HG02885 (cell line): Measurements from ENCODE around the gene ZCCHC2.

Experiments
- ATAC-seq: cut with Tn5 transposase; IDR thresholded peaks from one replicate; pipeline ENCODE4 v1.9.1; 2021; ENCODE audit warnings: mild to moderate bottlenecking; ENCODE audit not compliant: unreplicated experiment, poor library complexity

Gene ZCCHC2

DNA sequence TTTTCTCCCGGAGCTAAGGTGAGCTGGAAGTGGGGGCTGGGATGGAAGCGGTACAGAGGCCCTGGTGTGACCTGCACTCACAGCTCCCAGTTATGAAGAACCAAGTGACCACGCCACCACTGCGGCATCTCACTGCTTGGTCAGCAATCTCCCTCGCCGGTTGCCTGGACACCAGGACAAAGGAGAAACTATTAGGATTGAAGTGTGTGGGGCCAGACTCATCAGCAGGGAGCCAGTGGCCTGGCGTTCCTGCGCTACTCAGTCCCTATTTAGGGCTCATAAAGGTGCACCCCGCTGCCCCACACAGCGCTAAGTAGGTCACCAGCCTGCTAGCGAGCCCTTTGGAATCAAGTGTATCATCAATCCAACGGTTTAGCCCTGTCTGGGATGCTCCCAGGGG is 82.9 kb downstream of the ZCCHC2 start:
- ATAC-seq, result no peak

- no peak for ATAC-seq
Observed at GRCh38 chr18:62606106-62606505, 83.3 kb downstream of the ZCCHC2 start.

- no peak for ATAC-seq
Observed at GRCh38 chr18:62607302-62607701, 84.5 kb downstream of the ZCCHC2 start.

DNA sequence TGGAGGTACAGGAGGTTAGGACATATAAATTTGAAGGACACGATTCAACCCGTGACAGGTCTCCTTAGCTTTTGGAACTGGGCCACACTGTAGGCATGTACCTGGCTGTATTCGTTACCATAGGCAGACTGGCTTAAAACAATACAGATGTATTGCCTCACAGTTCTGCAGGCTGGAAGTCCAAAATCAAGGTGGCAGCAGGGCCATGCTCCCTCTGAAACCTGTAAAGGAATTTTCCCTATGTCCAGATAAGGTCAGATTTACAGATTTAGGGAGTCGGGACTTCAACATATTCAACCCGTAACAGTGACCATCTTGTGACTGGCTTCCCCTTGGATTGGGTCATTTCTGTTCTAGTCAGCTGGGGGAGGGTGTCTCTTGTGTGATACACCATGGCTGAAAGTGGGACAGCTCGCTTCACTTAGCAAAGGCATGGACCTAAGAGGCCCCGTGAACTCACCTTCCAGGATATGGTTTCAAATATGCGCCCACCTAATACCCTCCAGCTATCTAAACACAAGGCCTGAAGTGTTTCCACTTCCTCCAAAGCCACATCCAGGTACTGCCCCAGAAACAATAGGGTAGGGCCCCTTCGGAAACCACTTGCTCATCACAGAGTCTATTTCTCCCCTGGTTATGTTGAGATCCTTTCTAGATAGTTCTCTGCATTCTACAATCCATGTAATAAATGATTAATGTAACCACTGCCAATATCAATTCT is 85.0 kb downstream of the ZCCHC2 start:
- ATAC-seq, result no peak

- ATAC-seq, result no peak
Observed at GRCh38 chr18:62609764-62610163, 86.9 kb downstream of the ZCCHC2 start.

- no peak for ATAC-seq
Observed at GRCh38 chr18:62610351-62610700, 87.5 kb downstream of the ZCCHC2 start.

DNA sequence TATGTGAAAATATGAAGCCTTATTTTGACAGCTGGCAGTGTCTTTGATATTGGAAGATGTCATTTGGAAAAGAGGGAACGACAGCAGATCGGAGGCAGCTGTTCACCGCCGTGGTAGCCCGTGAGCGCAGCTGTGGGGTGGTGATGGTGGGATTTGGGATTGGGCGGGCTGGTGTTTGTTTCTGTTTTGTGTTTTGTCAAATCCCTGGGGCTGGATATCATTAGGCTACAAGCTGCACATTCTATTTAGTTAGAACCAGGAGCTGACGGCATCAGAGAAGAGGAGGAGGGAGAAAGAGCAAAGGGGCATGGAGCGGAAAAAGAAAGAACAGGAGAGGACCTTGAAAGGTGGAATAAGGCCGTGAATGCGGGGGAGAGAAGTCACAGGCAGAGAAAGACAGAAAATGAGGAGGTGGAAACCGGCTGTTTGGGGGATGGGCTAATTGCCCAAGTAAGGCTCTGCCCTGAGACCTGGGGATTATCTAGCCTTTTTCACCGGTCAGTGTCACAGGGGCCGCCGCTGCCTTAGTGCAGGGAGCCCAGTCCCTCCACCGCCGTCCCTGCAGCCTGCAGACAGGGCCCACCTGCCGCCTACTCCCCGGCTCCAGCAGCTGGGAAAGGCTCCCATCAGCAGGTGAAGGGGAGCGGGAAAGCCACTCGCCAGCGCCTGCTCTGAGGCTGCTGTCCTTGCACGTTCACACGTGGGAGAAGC is 88.0 kb downstream of the ZCCHC2 start:
- ATAC-seq, result no peak

DNA sequence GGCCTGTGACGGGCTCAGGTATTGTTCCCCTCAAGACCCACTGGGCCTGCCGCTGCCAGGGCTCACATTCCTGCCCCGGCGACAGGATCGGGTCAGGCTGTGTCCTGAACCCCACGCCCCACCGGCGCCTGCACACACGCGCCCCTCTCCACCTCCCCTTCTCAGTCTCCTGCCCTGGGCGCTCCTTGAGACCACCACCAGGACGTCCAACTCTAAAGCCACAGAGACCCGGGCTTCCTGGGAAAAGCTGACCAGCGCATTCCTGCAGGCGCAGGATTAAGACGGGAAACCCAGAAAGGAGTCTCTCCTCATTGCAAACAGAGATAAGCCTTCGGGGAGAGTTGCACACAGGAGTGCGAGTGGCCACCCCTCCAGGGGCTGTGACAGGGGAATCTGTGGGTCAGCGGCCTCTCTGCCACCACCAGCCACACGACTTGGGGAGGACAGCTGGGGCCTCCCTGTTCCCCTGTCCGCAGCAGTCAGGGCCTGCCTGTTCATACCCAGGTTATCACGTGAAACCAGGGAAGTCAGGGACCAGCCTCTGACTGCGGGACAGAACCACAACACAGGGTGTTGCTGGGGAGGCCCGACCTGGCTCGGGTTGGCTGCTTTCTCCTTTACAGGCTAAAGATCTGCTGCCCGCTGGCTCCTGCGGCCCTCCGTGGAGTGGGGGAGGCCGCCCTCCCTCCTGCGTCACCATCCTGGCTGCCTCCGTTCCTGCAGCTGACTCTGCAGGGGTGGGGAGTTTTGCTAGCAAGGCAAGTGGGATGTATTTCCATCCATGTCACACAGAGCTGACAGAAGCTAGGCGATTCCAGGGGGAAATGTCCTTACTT is 88.8 kb downstream of the ZCCHC2 start:
- no peak for ATAC-seq

DNA sequence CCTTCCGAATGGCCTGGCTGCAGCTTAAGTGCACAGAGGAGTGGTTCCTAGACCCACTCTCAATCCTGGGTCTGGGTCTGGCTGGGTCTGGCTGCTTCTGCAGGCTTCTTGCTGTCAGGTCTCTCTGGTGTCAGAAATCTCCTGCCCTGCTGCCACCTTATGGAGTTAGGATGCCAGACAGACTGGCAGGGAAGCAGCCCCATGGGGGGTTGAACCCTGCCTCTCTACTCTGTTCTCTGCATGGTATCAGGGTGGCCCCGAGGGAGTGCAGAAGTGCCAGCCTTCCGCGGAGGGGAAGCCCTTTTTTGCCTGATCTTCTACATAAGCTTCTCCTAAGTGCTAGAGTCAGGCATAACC is 89.4 kb downstream of the ZCCHC2 start:
- no peak for ATAC-seq

GRCh38 chr18:62612776-62613175 is 90.0 kb downstream of the ZCCHC2 start:
- no peak for ATAC-seq

DNA sequence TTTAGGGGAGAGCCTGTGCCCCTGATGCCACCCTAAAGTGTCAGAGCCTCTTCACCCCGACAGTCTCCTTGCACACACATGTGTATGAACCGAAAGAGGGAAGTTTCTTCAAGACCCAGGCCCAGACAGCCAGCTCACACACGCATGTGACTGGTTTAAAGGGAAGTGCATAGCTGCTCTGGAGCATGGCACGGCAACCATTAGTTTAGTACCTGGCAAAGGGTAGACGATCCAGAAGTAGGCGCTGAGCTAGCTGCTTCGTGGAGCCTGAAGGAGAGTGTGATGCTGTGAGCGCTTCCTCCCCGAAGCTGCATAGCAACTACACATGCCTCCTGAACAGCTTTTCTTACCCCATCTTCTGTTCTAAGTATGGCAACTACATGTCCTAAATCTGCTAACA is 91.7 kb downstream of the ZCCHC2 start:
- no peak for ATAC-seq

DNA sequence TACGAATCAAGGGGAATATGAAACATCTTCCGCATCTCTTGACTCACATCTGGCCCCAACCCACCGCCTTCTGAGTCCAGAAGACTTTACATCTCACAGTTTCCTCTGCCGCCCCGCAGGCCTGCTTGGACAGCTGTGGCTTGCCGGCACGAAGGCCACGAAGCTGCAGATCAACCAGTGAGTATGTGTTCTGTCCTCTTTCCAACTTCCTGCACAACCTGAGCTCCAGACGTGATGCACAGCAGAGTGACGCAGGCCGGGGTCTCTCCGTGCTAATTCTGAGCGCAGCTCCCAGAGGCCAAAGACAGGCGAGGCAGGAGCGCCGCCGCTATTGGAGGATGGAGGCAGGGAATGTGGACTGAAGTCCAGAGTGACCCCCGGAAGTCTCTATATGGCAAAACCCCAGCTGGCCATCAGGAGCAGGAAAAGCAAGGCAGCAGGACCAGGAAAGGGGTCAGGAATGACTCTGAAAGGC is 93.5 kb downstream of the ZCCHC2 start:
- no peak for ATAC-seq

DNA sequence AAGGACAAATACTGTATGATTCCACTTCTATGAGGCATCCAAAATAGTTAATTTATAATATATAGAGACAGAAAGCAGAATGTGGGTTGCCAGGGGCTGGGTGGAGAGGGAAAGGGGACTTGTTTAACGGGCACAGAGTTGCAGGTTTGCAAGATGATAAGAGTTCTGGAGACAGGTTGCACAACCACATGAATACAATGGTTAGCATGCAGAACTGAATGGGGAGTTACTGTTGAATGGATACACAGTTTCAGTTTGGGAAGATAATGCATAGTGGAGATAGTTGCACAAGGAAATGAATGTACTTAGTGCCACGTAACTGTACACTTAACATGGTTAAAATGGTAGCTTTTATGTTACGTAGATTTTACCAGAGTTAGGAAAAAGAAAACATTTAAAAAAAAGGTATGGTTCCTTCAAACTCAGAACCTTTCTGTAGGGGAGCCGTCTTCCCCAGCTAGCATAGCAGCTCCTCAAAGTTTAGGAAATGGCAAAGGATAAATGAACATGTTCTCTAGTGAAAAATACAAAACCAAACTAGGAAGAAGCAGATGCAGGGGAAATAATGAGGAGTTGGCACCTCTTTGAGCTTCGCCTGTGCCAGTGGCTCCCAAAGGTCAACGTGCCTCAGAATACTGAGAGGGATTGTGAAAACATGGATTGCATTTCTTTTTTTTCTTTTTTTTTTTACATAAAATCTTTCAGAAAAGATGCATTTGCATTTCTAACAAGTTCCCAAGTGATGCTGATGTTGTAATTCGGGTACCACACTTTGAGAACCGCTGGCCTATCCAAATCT is 95.2 kb downstream of the ZCCHC2 start:
- no peak for ATAC-seq

- ATAC-seq, result no peak
Observed at GRCh38 chr18:62618735-62619134, 95.9 kb downstream of the ZCCHC2 start.

DNA sequence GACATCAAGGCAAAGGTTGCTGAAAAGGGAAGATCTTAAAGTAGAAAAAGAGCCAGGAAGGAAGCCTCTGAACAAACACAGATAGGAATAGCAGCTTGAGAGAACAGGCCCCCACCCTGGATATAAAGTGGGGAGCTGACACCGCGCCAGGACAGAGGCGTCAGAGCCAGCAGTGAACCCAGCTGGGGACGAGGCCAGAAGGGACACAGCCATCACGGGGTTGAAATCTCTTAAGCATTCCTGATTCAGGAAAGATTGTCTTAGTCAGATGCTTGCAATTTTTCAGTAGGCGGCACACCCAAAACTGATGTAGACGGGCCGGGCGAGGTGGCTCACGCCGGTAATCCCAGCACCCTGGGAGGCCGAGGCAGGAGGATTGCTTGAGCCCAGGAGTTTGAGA is 98.7 kb downstream of the ZCCHC2 start:
- ATAC-seq, result no peak

DNA sequence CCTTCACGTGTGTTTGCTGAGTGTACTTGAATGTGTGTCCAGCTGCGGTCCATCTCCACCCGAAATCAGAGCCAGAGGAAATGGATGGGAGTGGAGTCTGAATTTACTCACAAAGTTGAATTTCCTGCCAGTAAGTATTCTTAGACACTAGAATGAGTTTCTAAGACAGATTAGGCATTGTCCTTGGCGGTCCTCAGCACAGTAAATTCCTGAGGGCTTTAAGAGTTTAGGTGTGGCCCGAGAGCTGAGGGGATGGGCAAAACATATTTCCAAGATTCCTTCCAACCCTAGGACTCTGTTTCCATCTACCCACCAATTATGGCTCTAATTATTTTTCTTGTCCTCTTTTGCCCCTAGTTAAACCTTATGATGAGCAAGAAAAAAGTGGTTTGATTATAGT is 102.2 kb downstream of the ZCCHC2 start:
- no peak for ATAC-seq
